ENCODE results near the gene EGFL7. TPM values are rescaled to one million over a fixed set of nuclear protein-coding genes. Genes with fewer than 3 reads are reported as not detected.

The EGFL7 gene
- total and polyA plus RNA-seq, 2 of the 8 experiments (the other 6 are each of a cell fraction or from before 2014, with no cell fraction given): 37.8 to 53.4 TPM

DNA sequence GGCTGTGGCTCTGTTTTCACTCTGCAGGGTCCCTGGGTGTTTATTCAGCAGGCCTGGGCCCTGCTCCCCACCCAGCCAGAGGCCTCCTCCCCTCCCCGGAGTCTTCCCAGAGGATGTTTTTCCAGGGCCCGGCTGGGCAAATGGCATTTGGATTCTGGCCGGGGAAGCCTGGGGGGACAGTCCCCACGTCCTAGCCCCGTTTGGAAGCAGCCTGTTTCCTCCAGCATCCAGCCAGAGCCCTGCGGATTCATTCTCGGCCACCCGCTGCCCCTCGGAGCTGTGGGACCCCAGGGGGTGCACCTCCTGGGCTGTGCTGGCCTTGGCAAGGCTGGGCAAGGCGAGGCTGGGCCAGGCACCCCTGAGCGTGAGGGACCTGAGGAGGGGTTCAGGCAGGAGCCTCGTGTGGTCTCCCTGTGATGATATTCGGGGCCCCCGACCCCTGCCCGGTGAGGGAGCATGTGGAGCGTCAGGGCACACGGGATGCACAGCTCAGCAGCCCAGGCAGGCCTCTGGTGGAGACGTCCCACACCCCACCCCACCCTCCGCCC, 48.8 kb upstream of the EGFL7 start:
- Histone ChIP-seq H2AK5ac (ENCODE audit: low read depth, low read length) (no peak overlapping the region), H3K36me3 (ENCODE audit: control insufficient read depth in 2 of 4, insufficient read depth in 4 of 4, low read length in 3 of 4) (no peaks in the 10 kb centered on the region), H2BK15ac (ENCODE audit: low read length) (no peak overlapping the region), H3K27ac (ENCODE audit: low read depth, low read length) (no peak overlapping the region), H3K9me3 (ENCODE audit: insufficient read depth in 2 of 2, low read depth in 1 of 2, low read length in 1 of 2) (no peaks in the 10 kb centered on the region), H2BK120ac (replicated peaks; ENCODE audit: low read depth, low read length) (no peak overlapping the region), H3K14ac (ENCODE audit: insufficient read length) (no peak overlapping the region), H3K27me3 (replicated peaks in 1 of 4; ENCODE audit: control insufficient read depth in 3 of 4, extremely low read depth in 1 of 4, insufficient read depth in 3 of 4, low read length in 3 of 4) (no peaks in the 10 kb centered on the region), H3K4me3 (ENCODE audit: extremely low read depth in 1 of 4, insufficient read depth in 2 of 4, low read depth in 3 of 4, low read length in 4 of 4) (no peak overlapping the region), H4K8ac (ENCODE audit: extremely low read depth, insufficient read depth, low read length) (peak overlapping the region; percentile 74), H2AFZ (ENCODE audit: low read length) (no peak overlapping the region), H3K4me2 (ENCODE audit: insufficient read depth in 1 of 2, low read depth in 2 of 2, low read length in 2 of 2) (no peak overlapping the region), H2BK20ac (ENCODE audit: low read length) (no peak overlapping the region), H3K56ac (replicated peaks; ENCODE audit: insufficient read length, low read depth, low read length) (no peak overlapping the region), H3K23me2 (ENCODE audit: low read depth, low read length) (no peaks in the 10 kb centered on the region), H3K23ac (ENCODE audit: insufficient read length) (no peak overlapping the region), H3K79me2 (ENCODE audit: control insufficient read depth in 1 of 2, insufficient read depth in 2 of 2, low read length in 2 of 2) (no peaks in the 10 kb centered on the region), H2BK12ac (ENCODE audit: low read depth, low read length) (peak overlapping the region; percentile 23; the same call in 1 of the 2 replicates), H4K91ac (replicated peaks; ENCODE audit: insufficient read length, low read length) (no peak overlapping the region), H3K18ac (ENCODE audit: extremely low read depth, low read length) (no peak overlapping the region), H4K20me1 (replicated peaks in 1 of 2; ENCODE audit: control insufficient read depth in 1 of 2, insufficient read depth in 2 of 2, low read length in 2 of 2) (no peaks in the 10 kb centered on the region), H3K79me1 (ENCODE audit: low read depth, low read length) (no peaks in the 10 kb centered on the region), H3K4me1 (replicated peaks in 1 of 4; ENCODE audit: control insufficient read depth in 3 of 4, insufficient read depth in 4 of 4, low read length in 3 of 4) (peaks cover 0 to 19% (median 7%) of the 10 kb centered on the region in 4 experiments; a peak in 6 of 7 replicates), H2BK5ac (ENCODE audit: low read depth, low read length) (no peak overlapping the region), H3K4ac (replicated peaks; ENCODE audit: insufficient read length, low read depth, low read length) (peak overlapping the region; percentile 84), H4K5ac (ENCODE audit: insufficient read length, low read depth, low read length) (no peak overlapping the region), H3K9ac (replicated peaks in 1 of 4; ENCODE audit: extremely low read depth in 1 of 4, low read depth in 3 of 4, low read length in 3 of 4) (no peak overlapping the region)
- ChIA-PET POLR2A (ENCODE audit: partially characterized antibody) (interaction anchor here (0.9 to 1.1 kb wide), 2 partner anchors 26 to 74 kb away, joined by 3 to 4 read pairs; no protein-coding TSS in a partner anchor), CTCF (ENCODE audit: partially characterized antibody) (interaction anchor here (0.6 to 3.1 kb wide), 9 partner anchors 9 to 128 kb away, joined by 3 to 16 read pairs (median 3); no protein-coding TSS in a partner anchor)
- WGBS, 2 experiments (ENCODE audit: extremely low coverage in 1 of 2, insufficient coverage in 1 of 2, insufficient read length in 1 of 2, insufficient replicate concordance in 2 of 2, low coverage in 1 of 2, low lambda C conversion rate in 2 of 2, missing lambda C conversion rate in 1 of 2): 90% methylated on average over 17 of the region's 19 CpGs; no CpG with 5 or more reads in 1 of the 2 experiments
- FAIRE-seq (no peak), DNase-seq (ENCODE audit: low read depth in 1 of 2, low spot score in 2 of 2) (no peak)
- TF ChIP-seq BCL11A (IDR thresholded peaks at IDR 0.05; ENCODE audit: low read depth in 2 of 2, low read length in 2 of 2) (no peak), SP2 (IDR thresholded peaks at IDR 0.05; ENCODE audit: low read length) (no peak), SP4 (IDR thresholded peaks at IDR 0.05; ENCODE audit: low read length) (no peak), EP300 (IDR thresholded peaks at IDR 0.05; ENCODE audit: borderline replicate concordance in 1 of 2, low read depth in 2 of 2, low read length in 2 of 2) (no peak), TEAD4 (IDR thresholded peaks at IDR 0.05; ENCODE audit: low read depth, low read length) (no peak), KDM5A (IDR thresholded peaks at IDR 0.05; ENCODE audit: low read length) (no peak), HDAC2 (IDR thresholded peaks at IDR 0.05; ENCODE audit: borderline replicate concordance in 1 of 2, low read depth in 2 of 2, low read length in 2 of 2) (no peak), BACH1 (IDR thresholded peaks at IDR 0.05; ENCODE audit: low read length) (no peak), SIN3A (conservative IDR thresholded peaks at IDR 0.05 in 1 of 2, IDR thresholded peaks at IDR 0.05 in 1 of 2; ENCODE audit: low read depth in 1 of 2, low read length in 2 of 2) (no peak), RNF2 (IDR thresholded peaks at IDR 0.05; ENCODE audit: borderline replicate concordance, low read depth, low read length, missing control alignments, poor library complexity, severe bottlenecking) (no peak), ZNF274 (IDR thresholded peaks at IDR 0.05; ENCODE audit: borderline replicate concordance, extremely low read depth, low read length) (no peak), TAF7 (optimal IDR thresholded peaks at IDR 0.05; ENCODE audit: borderline replicate concordance, low read depth, low read length) (no peak), CBX5 (IDR thresholded peaks at IDR 0.05; ENCODE audit: low read depth, low read length) (no peak)
